HCT116 (cell line): ENCODE results near the gene AHRR.

Source experiments
- CTCF ChIP-seq, 3 experiments: fragments of 200-600 bp in 1 of 3; sonication (generic) in 1 of 3; IDR thresholded peaks in 2 of 3; conservative IDR thresholded peaks in 1 of 3; 2 replicates each; pipeline ENCODE4 v1.5.1; 2012 to 2017; ENCODE audit warnings: low read depth in 2 of 3, low read length in 2 of 3, antibody characterized with exemption in 1 of 3, borderline replicate concordance in 1 of 3, control low read depth in 1 of 3, mild to moderate bottlenecking in 1 of 3, mixed read lengths in 1 of 3, mixed run types in 1 of 3, moderate library complexity in 1 of 3; ENCODE audit not compliant: insufficient read depth in 1 of 3
- EZH2 ChIP-seq: fragments of 200-600 bp; sonication (generic); IDR thresholded peaks from 2 replicates; pipeline ENCODE4 v1.6.1; 2017; ENCODE audit warnings: antibody characterized with exemption, mixed run types
- FOSL1 ChIP-seq: IDR thresholded peaks from 2 replicates; pipeline ENCODE4 v1.6.1; 2012; ENCODE audit warnings: low read depth
- POLR2A ChIP-seq: IDR thresholded peaks from 2 replicates; pipeline ENCODE4 v1.7.0; 2011; ENCODE audit warnings: borderline replicate concordance; ENCODE audit not compliant: insufficient read depth, insufficient read length; ENCODE audit errors: extremely low read depth
- POLR2AphosphoS5 ChIP-seq: IDR thresholded peaks from 2 replicates; pipeline ENCODE4 v1.6.1; 2011; ENCODE audit warnings: mild to moderate bottlenecking, low read depth, low read length, moderate library complexity
- SIN3A ChIP-seq: IDR thresholded peaks from 2 replicates; pipeline ENCODE4 v1.6.1; 2012; ENCODE audit warnings: low read depth

DNA sequence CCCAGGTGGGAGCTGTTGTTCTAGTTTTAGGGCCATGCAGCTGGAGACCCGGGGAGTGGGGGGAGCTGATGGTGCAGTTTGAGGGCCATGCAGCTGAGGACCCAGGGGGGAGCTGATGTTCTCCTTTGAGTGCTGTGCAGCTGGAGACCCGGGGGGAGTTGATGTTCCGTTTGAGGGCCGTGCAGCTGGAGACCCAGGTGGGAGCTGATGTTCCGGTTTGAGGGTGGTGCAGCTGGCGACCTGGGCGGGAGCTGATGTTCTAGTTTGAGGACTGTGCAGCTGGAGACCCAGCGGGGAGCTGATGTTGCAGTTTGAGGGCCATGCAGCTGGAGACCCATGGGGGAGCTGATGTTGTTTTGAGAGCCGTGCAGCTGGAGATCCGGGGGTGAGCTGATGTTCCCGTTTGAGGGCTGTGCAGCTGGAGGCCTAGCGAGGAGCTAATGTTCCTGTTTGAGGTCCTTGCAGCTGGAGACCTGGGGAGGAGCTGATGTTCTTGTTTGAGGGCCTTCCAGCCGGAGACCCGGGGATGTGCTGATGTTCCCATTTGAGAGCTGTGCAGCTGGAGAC lies 35.4 kb upstream of the AHRR start:
- TF ChIP-seq CTCF (IDR thresholded peaks at IDR 0.05 in 2 of 3, conservative IDR thresholded peaks at IDR 0.05 in 1 of 3; ENCODE audit: borderline replicate concordance in 1 of 3, insufficient read depth in 1 of 3, low read depth in 2 of 3, low read length in 2 of 3) (no peak), SIN3A (no peak), FOSL1 (no peak), POLR2A (no peak), EZH2 (no peak), POLR2AphosphoS5 (no peak)
